Fibroblast of villous mesenchyme (primary cell): Measurements from ENCODE around the gene TMPRSS11D. TPM values are rescaled to one million over a fixed set of nuclear protein-coding genes. Genes with fewer than 3 reads are reported as not detected.

Experiments used
- DNase-seq: peaks from one replicate; pipeline ENCODE4 v3.0.0-alpha.2; 2010; ENCODE audit warnings: low read depth
- H3K4me3 ChIP-seq: 2 replicates; pipeline ENCODE4 v1.5.1; 2011; ENCODE audit warnings: low read depth, mild to moderate bottlenecking, low read length
- CTCF ChIP-seq: IDR thresholded peaks from 2 replicates; pipeline ENCODE4 v1.5.1; 2012; ENCODE audit warnings: low read depth, mild to moderate bottlenecking, low read length; ENCODE audit not compliant: insufficient read depth
- total RNA-seq: library from RNA; depleted of rRNA; stranded (reverse); fragments of >200 nt; gene quantifications from 2 replicates; pipeline ENCODE4 v1.2.3, GENCODE V29; 2012

Gene TMPRSS11D
- total RNA-seq, 1 donor, result not detected

- DNase-seq, result no peak
- TF ChIP-seq CTCF, result peak; percentile 10
- no peak overlapping the region for H3K4me3 ChIP-seq
Measured at GRCh38 chr4:67892905-67893304, 9.1 kb upstream of the TMPRSS11D start.

- no peak for TF ChIP-seq CTCF
- DNase-seq, result no peak
- no peak overlapping the region for H3K4me3 ChIP-seq
Measured at GRCh38 chr4:67892253-67892652, 8.5 kb upstream of the TMPRSS11D start.

GRCh38 chr4:67891645-67892044 is 7.8 kb upstream of the TMPRSS11D start:
- no peak overlapping the region for H3K4me3 ChIP-seq
- TF ChIP-seq CTCF, result no peak

GRCh38 chr4:67886281-67886680 is 2.5 kb upstream of the TMPRSS11D start:
- peak; percentile 37 for DNase-seq
- no peak overlapping the region for H3K4me3 ChIP-seq
- no peak for TF ChIP-seq CTCF

More at GRCh38 chr4:67891645-67892044, 7.8 kb upstream of the TMPRSS11D start:
- DNase-seq, result no peak

GRCh38 chr4:67885762-67886161 is 2.0 kb upstream of the TMPRSS11D start:
- TF ChIP-seq CTCF, result no peak
- peak; percentile 71 for DNase-seq
- H3K4me3 ChIP-seq, result no peak overlapping the region

- no peak for TF ChIP-seq CTCF
- no peak for DNase-seq
- no peak overlapping the region for H3K4me3 ChIP-seq
Measured at GRCh38 chr4:67884701-67885100, 899 bp upstream of the TMPRSS11D start.

GRCh38 chr4:67883458-67883857 is 344 bp downstream of the TMPRSS11D start:
- no peak overlapping the region for H3K4me3 ChIP-seq
- no peak for TF ChIP-seq CTCF
- DNase-seq, result peak; percentile 45
